ENCODE results near the gene ZNF239.
"Not testable (repeated sequence)": the region's sequence is repeated elsewhere in the genome, so short reads cannot be mapped to it uniquely, and the experiment has no call there.

ZNF239 gene

GRCh38 chr10:43599333-43599732 lies 24.9 kb upstream of the ZNF239 start:
- Histone ChIP-seq H3K9me3 (ENCODE audit: control insufficient read depth in 2 of 2, low read length in 2 of 2) (no peaks in the 10 kb centered on the region), H3K27me3 (ENCODE audit: control insufficient read depth in 1 of 2, insufficient read depth in 2 of 2, low read length in 2 of 2) (no peaks in the 10 kb centered on the region), H3K4me3 (ENCODE audit: low read length in 2 of 2) (no peak overlapping the region), H3K9ac (ENCODE audit: low read length in 2 of 2) (no peak overlapping the region), H3K36me3 (ENCODE audit: control insufficient read depth in 2 of 2, insufficient read depth in 2 of 2, low read length in 2 of 2) (no peaks in the 10 kb centered on the region), H3K4me1 (ENCODE audit: control insufficient read depth, insufficient read depth, low read length) (peaks cover 4% of the 10 kb centered on the region), H3K27ac (ENCODE audit: low read length) (no peak overlapping the region)

- H3K4me1 ChIP-seq (ENCODE audit: control insufficient read depth, insufficient read depth, low read length), result peaks cover 4% of the 10 kb centered on the region
- no peaks in the 10 kb centered on the region for H3K9me3 ChIP-seq (ENCODE audit: control insufficient read depth in 2 of 2, low read length in 2 of 2)
- no peaks in the 10 kb centered on the region for H3K36me3 ChIP-seq (ENCODE audit: control insufficient read depth in 2 of 2, insufficient read depth in 2 of 2, low read length in 2 of 2)
- H3K4me3 ChIP-seq (ENCODE audit: low read length in 2 of 2), result no peak overlapping the region
- no peak overlapping the region for H3K9ac ChIP-seq (ENCODE audit: low read length in 2 of 2)
- no peaks in the 10 kb centered on the region for H3K27me3 ChIP-seq (ENCODE audit: control insufficient read depth in 1 of 2, insufficient read depth in 2 of 2, low read length in 2 of 2)
- H3K27ac ChIP-seq (ENCODE audit: low read length), result no peak overlapping the region
These were observed 24.0 kb upstream of the ZNF239 start for GRCh38 chr10:43598446-43598845.

GRCh38 chr10:43596546-43596945 lies 22.1 kb upstream of the ZNF239 start:
- H3K9me3 ChIP-seq (ENCODE audit: control insufficient read depth in 2 of 2, low read length in 2 of 2), result no peaks in the 10 kb centered on the region
- no peaks in the 10 kb centered on the region for H3K27me3 ChIP-seq (ENCODE audit: control insufficient read depth in 1 of 2, insufficient read depth in 2 of 2, low read length in 2 of 2)
- no peak overlapping the region for H3K27ac ChIP-seq (ENCODE audit: low read length)
- no peak overlapping the region for H3K9ac ChIP-seq (ENCODE audit: low read length in 2 of 2)
- H3K36me3 ChIP-seq (ENCODE audit: control insufficient read depth in 2 of 2, insufficient read depth in 2 of 2, low read length in 2 of 2), result no peaks in the 10 kb centered on the region
- peaks cover 4% of the 10 kb centered on the region for H3K4me1 ChIP-seq (ENCODE audit: control insufficient read depth, insufficient read depth, low read length)
- H3K4me3 ChIP-seq (ENCODE audit: low read length in 2 of 2), result no peak overlapping the region

- no peaks in the 10 kb centered on the region for H3K27me3 ChIP-seq (ENCODE audit: control insufficient read depth in 1 of 2, insufficient read depth in 2 of 2, low read length in 2 of 2)
- H3K36me3 ChIP-seq (ENCODE audit: control insufficient read depth in 2 of 2, insufficient read depth in 2 of 2, low read length in 2 of 2), result no peaks in the 10 kb centered on the region
- H3K4me3 ChIP-seq (ENCODE audit: low read length in 2 of 2), result no peak overlapping the region
- no peak overlapping the region for H3K9ac ChIP-seq (ENCODE audit: low read length in 2 of 2)
- no peak overlapping the region for H3K27ac ChIP-seq (ENCODE audit: low read length)
- H3K4me1 ChIP-seq (ENCODE audit: control insufficient read depth, insufficient read depth, low read length), result peaks cover 4% of the 10 kb centered on the region
- H3K9me3 ChIP-seq (ENCODE audit: control insufficient read depth in 2 of 2, low read length in 2 of 2), result no peaks in the 10 kb centered on the region
These were observed 21.4 kb upstream of the ZNF239 start for GRCh38 chr10:43595739-43596298.

- Histone ChIP-seq H3K9me3 (ENCODE audit: control insufficient read depth in 2 of 2, low read length in 2 of 2) (no peaks in the 10 kb centered on the region), H3K4me3 (ENCODE audit: low read length in 2 of 2) (peak overlapping the region in 1 of 2 donors; percentile 52), H3K36me3 (ENCODE audit: control insufficient read depth in 2 of 2, insufficient read depth in 2 of 2, low read length in 2 of 2) (no peaks in the 10 kb centered on the region), H3K9ac (ENCODE audit: low read length in 2 of 2) (no peak overlapping the region), H3K4me1 (ENCODE audit: control insufficient read depth, insufficient read depth, low read length) (peaks cover 4% of the 10 kb centered on the region), H3K27me3 (ENCODE audit: control insufficient read depth in 1 of 2, insufficient read depth in 2 of 2, low read length in 2 of 2) (no peaks in the 10 kb centered on the region), H3K27ac (ENCODE audit: low read length) (no peak overlapping the region)
These were observed 20.7 kb upstream of the ZNF239 start for GRCh38 chr10:43594944-43595589.

- H3K27me3 ChIP-seq (ENCODE audit: control insufficient read depth in 1 of 2, insufficient read depth in 2 of 2, low read length in 2 of 2), result no peaks in the 10 kb centered on the region
- peaks cover 4% of the 10 kb centered on the region for H3K4me1 ChIP-seq (ENCODE audit: control insufficient read depth, insufficient read depth, low read length)
- no peak overlapping the region for H3K4me3 ChIP-seq (ENCODE audit: low read length in 2 of 2)
- H3K36me3 ChIP-seq (ENCODE audit: control insufficient read depth in 2 of 2, insufficient read depth in 2 of 2, low read length in 2 of 2), result no peaks in the 10 kb centered on the region
- no peak overlapping the region for H3K9ac ChIP-seq (ENCODE audit: low read length in 2 of 2)
- H3K9me3 ChIP-seq (ENCODE audit: control insufficient read depth in 2 of 2, low read length in 2 of 2), result no peaks in the 10 kb centered on the region
- no peak overlapping the region for H3K27ac ChIP-seq (ENCODE audit: low read length)
These were observed 17.0 kb upstream of the ZNF239 start for GRCh38 chr10:43591303-43591904.

GRCh38 chr10:43586730-43587115 lies 12.3 kb upstream of the ZNF239 start:
- H3K4me3 ChIP-seq (ENCODE audit: low read length in 2 of 2); H3K36me3 ChIP-seq (ENCODE audit: control insufficient read depth in 2 of 2, insufficient read depth in 2 of 2, low read length in 2 of 2); H3K27me3 ChIP-seq (ENCODE audit: control insufficient read depth in 1 of 2, insufficient read depth in 2 of 2, low read length in 2 of 2); H3K9me3 ChIP-seq (ENCODE audit: control insufficient read depth in 2 of 2, low read length in 2 of 2); H3K9ac ChIP-seq (ENCODE audit: low read length in 2 of 2); H3K27ac ChIP-seq (ENCODE audit: low read length); H3K4me1 ChIP-seq (ENCODE audit: control insufficient read depth, insufficient read depth, low read length): not testable (repeated sequence)

- Histone ChIP-seq H3K36me3 (ENCODE audit: control insufficient read depth in 2 of 2, insufficient read depth in 2 of 2, low read length in 2 of 2) (no peaks in the 10 kb centered on the region), H3K9me3 (ENCODE audit: control insufficient read depth in 2 of 2, low read length in 2 of 2) (no peaks in the 10 kb centered on the region), H3K4me3 (ENCODE audit: low read length in 2 of 2) (no peak overlapping the region), H3K9ac (ENCODE audit: low read length in 2 of 2) (no peak overlapping the region), H3K27ac (ENCODE audit: low read length) (no peak overlapping the region), H3K4me1 (ENCODE audit: control insufficient read depth, insufficient read depth, low read length) (no peaks in the 10 kb centered on the region), H3K27me3 (ENCODE audit: control insufficient read depth in 1 of 2, insufficient read depth in 2 of 2, low read length in 2 of 2) (no peaks in the 10 kb centered on the region)
These were observed 11.7 kb upstream of the ZNF239 start for GRCh38 chr10:43585981-43586729.

- Histone ChIP-seq H3K9ac (ENCODE audit: low read length in 2 of 2) (no peak overlapping the region), H3K4me3 (ENCODE audit: low read length in 2 of 2) (no peak overlapping the region), H3K36me3 (ENCODE audit: control insufficient read depth in 2 of 2, insufficient read depth in 2 of 2, low read length in 2 of 2) (no peaks in the 10 kb centered on the region), H3K27me3 (ENCODE audit: control insufficient read depth in 1 of 2, insufficient read depth in 2 of 2, low read length in 2 of 2) (no peaks in the 10 kb centered on the region), H3K27ac (ENCODE audit: low read length) (no peak overlapping the region), H3K4me1 (ENCODE audit: control insufficient read depth, insufficient read depth, low read length) (no peaks in the 10 kb centered on the region), H3K9me3 (ENCODE audit: control insufficient read depth in 2 of 2, low read length in 2 of 2) (no peaks in the 10 kb centered on the region)
These were observed 10.6 kb upstream of the ZNF239 start for GRCh38 chr10:43585046-43585445.

- Histone ChIP-seq H3K4me3 (ENCODE audit: low read length in 2 of 2) (no peak overlapping the region), H3K9ac (ENCODE audit: low read length in 2 of 2) (no peak overlapping the region), H3K27ac (ENCODE audit: low read length) (no peak overlapping the region), H3K4me1 (ENCODE audit: control insufficient read depth, insufficient read depth, low read length) (no peaks in the 10 kb centered on the region), H3K36me3 (ENCODE audit: control insufficient read depth in 2 of 2, insufficient read depth in 2 of 2, low read length in 2 of 2) (no peaks in the 10 kb centered on the region), H3K27me3 (ENCODE audit: control insufficient read depth in 1 of 2, insufficient read depth in 2 of 2, low read length in 2 of 2) (no peaks in the 10 kb centered on the region), H3K9me3 (ENCODE audit: control insufficient read depth in 2 of 2, low read length in 2 of 2) (no peaks in the 10 kb centered on the region)
These were observed 9.6 kb upstream of the ZNF239 start for GRCh38 chr10:43584051-43584450.

GRCh38 chr10:43576580-43576979 lies 2.2 kb upstream of the ZNF239 start:
- Histone ChIP-seq H3K4me1 (ENCODE audit: control insufficient read depth, insufficient read depth, low read length) (peaks cover 12% of the 10 kb centered on the region), H3K36me3 (ENCODE audit: control insufficient read depth in 2 of 2, insufficient read depth in 2 of 2, low read length in 2 of 2) (no peaks in the 10 kb centered on the region), H3K27me3 (ENCODE audit: control insufficient read depth in 1 of 2, insufficient read depth in 2 of 2, low read length in 2 of 2) (no peaks in the 10 kb centered on the region), H3K9me3 (ENCODE audit: control insufficient read depth in 2 of 2, low read length in 2 of 2) (no peaks in the 10 kb centered on the region), H3K9ac (ENCODE audit: low read length in 2 of 2) (no peak overlapping the region), H3K27ac (ENCODE audit: low read length) (no peak overlapping the region), H3K4me3 (ENCODE audit: low read length in 2 of 2) (no peak overlapping the region)

All from stomach smooth muscle (tissue), 2 donors.